ENCODE data around the gene MZT1. TPM values are rescaled to one million over a fixed set of nuclear protein-coding genes. Genes with fewer than 3 reads are reported as not detected.

MZT1 gene
- total RNA-seq, 1 donor from 2014 or later, result 17.8 TPM

GRCh38 chr13:72689181-72689696, 38.2 kb downstream of the MZT1 start:
- intact Hi-C loops (cut with micrococcal nuclease), result no loop called here

- intact Hi-C loops (cut with micrococcal nuclease), result no loop called here
These were observed 40.7 kb downstream of the MZT1 start for GRCh38 chr13:72686766-72687165.

- intact Hi-C loops (cut with micrococcal nuclease), result no loop called here
These were observed 47.1 kb downstream of the MZT1 start for GRCh38 chr13:72680353-72680752.

GRCh38 chr13:72678312-72678711, 49.1 kb downstream of the MZT1 start:
- intact Hi-C loops (cut with micrococcal nuclease), result no loop called here

GRCh38 chr13:72677431-72677830, 50.0 kb downstream of the MZT1 start:
- intact Hi-C loops (cut with micrococcal nuclease), result no loop called here

- intact Hi-C loops (cut with micrococcal nuclease), result no loop called here
These were observed 61.0 kb downstream of the MZT1 start for GRCh38 chr13:72666391-72666790.

- intact Hi-C loops (cut with micrococcal nuclease), result no loop called here
These were observed 64.9 kb downstream of the MZT1 start for GRCh38 chr13:72662548-72662947.

Other genes with a start within 250 kb of the MZT1 start
- gene BORA, start 294 bp upstream of the MZT1 start, total RNA-seq, result 20.2 and 22.8 TPM in 2 replicates
- gene DIS3, start 54.3 kb upstream of the MZT1 start, total RNA-seq, result 36.4 and 37.8 TPM in 2 replicates
- gene PIBF1, start 54.5 kb upstream of the MZT1 start, total RNA-seq, result 19.0 and 22.1 TPM in 2 replicates